GM21723 (cell line): ENCODE measurements around the gene ACE.

Source experiments
- ATAC-seq: cut with Tn5 transposase; IDR thresholded peaks from one replicate; pipeline ENCODE4 v1.9.1; 2021; ENCODE audit warnings: mild to moderate bottlenecking, moderate library complexity; ENCODE audit not compliant: unreplicated experiment

ACE gene

GRCh38 chr17:63474586-63475460 is 2.0 kb upstream of the ACE start:
- no peak for ATAC-seq

- no peak for ATAC-seq
Measured at GRCh38 chr17:63475491-63476412, 1.1 kb upstream of the ACE start.

GRCh38 chr17:63476459-63476853 is 405 bp upstream of the ACE start:
- no peak for ATAC-seq

- ATAC-seq = no peak
Measured at GRCh38 chr17:63477480-63478440, 899 bp downstream of the ACE start.

- ATAC-seq = peak; percentile 82
Measured at GRCh38 chr17:63478814-63479494, 2.1 kb downstream of the ACE start.

- no peak for ATAC-seq
Measured at GRCh38 chr17:63479495-63480184, 2.8 kb downstream of the ACE start.

- ATAC-seq = no peak
Measured at GRCh38 chr17:63480192-63480784, 3.4 kb downstream of the ACE start.

- ATAC-seq = no peak
Measured at GRCh38 chr17:63480826-63481487, 4.1 kb downstream of the ACE start.

GRCh38 chr17:63481488-63481870 is 4.6 kb downstream of the ACE start:
- ATAC-seq = no peak

- ATAC-seq = no peak
Measured at GRCh38 chr17:63482509-63482908, 5.6 kb downstream of the ACE start.

GRCh38 chr17:63483038-63483437 is 6.2 kb downstream of the ACE start:
- ATAC-seq = no peak

- no peak for ATAC-seq
Measured at GRCh38 chr17:63483655-63484575, 7.1 kb downstream of the ACE start.

GRCh38 chr17:63486317-63487013 is 9.6 kb downstream of the ACE start:
- ATAC-seq = no peak

GRCh38 chr17:63487014-63487339 is 10.1 kb downstream of the ACE start:
- no peak for ATAC-seq

GRCh38 chr17:63488851-63489250 is 12.0 kb downstream of the ACE start:
- no peak for ATAC-seq

GRCh38 chr17:63489291-63489690 is 12.4 kb downstream of the ACE start:
- no peak for ATAC-seq

GRCh38 chr17:63490329-63490728 is 13.5 kb downstream of the ACE start:
- ATAC-seq = no peak
